Measurements from ENCODE around the gene CSK. TPM values are rescaled to one million over a fixed set of nuclear protein-coding genes. Genes with fewer than 3 reads are reported as not detected.

Gene CSK
- total RNA-seq, 1 donor from 2014 or later = 100 TPM

DNA sequence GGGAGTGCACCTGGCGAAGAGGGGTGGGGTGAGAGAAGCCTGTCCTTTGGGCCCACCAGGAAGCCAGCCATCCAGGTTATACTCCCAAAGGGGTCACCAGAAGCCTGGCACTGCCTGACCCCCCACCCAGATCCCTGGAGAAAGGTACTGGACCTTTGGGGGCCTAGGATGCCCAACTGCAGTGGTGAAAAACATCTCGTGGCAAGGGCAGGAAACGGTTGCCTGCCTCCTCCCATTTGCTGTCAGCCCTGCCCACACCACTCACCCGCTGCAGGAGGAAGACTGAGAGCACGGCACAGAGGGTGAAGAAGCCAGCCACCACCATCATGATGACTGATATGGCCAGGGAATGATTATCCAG lies 63.3 kb downstream of the CSK start:
- H3K36me3 Mint-ChIP-seq (ENCODE audit: low read depth, unreplicated experiment) = peaks cover 31% of the 10 kb centered on the region

DNA sequence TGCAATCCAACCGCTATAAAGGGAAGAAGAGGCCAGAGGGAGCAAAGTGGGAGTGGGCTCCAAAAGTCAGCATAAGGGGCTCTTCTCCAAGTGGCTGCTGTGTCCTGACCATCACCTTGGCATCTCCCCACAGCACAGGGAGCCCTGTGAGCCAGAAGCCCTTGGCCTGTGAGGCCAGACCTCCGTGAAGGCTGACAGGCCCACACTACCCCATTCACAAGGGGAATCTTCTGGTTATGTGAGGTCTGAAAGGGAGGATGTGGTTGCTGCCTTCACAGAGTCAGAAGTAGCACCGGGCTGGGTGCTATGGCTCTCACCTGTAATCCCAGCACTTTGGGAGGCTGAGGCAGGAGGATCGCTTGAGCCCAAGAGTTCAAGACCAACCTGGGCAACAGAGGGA lies 63.7 kb downstream of the CSK start:
- no peak overlapping the region for H3K4me3 Mint-ChIP-seq (ENCODE audit: unreplicated experiment)
- H3K27me3 Mint-ChIP-seq (ENCODE audit: unreplicated experiment) = peaks cover 2% of the 10 kb centered on the region
- H3K9me3 Mint-ChIP-seq (ENCODE audit: unreplicated experiment) = no peaks in the 10 kb centered on the region
- TF ChIP-seq, protein P1, sequence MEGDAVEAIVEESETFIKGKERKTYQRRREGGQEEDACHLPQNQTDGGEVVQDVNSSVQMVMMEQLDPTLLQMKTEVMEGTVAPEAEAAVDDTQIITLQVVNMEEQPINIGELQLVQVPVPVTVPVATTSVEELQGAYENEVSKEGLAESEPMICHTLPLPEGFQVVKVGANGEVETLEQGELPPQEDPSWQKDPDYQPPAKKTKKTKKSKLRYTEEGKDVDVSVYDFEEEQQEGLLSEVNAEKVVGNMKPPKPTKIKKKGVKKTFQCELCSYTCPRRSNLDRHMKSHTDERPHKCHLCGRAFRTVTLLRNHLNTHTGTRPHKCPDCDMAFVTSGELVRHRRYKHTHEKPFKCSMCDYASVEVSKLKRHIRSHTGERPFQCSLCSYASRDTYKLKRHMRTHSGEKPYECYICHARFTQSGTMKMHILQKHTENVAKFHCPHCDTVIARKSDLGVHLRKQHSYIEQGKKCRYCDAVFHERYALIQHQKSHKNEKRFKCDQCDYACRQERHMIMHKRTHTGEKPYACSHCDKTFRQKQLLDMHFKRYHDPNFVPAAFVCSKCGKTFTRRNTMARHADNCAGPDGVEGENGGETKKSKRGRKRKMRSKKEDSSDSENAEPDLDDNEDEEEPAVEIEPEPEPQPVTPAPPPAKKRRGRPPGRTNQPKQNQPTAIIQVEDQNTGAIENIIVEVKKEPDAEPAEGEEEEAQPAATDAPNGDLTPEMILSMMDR (IDR thresholded peaks at IDR 0.05; ENCODE audit: unreplicated experiment) = no peak
- H3K4me1 Mint-ChIP-seq (ENCODE audit: unreplicated experiment) = peaks cover 2% of the 10 kb centered on the region
- H3K27ac Mint-ChIP-seq (ENCODE audit: unreplicated experiment) = no peak overlapping the region
- H3K36me3 Mint-ChIP-seq (ENCODE audit: low read depth, unreplicated experiment) = peaks cover 31% of the 10 kb centered on the region
- DNase-seq (ENCODE audit: low spot score) = no peak

More for the DNA sequence above, 63.3 kb downstream of the CSK start:
- H3K9me3 Mint-ChIP-seq (ENCODE audit: unreplicated experiment) = no peaks in the 10 kb centered on the region
- TF ChIP-seq, protein P1 (IDR thresholded peaks at IDR 0.05; ENCODE audit: unreplicated experiment) = no peak
- H3K4me1 Mint-ChIP-seq (ENCODE audit: unreplicated experiment) = peaks cover 2% of the 10 kb centered on the region
- peaks cover 2% of the 10 kb centered on the region for H3K27me3 Mint-ChIP-seq (ENCODE audit: unreplicated experiment)
- no peak overlapping the region for H3K4me3 Mint-ChIP-seq (ENCODE audit: unreplicated experiment)
- no peak for DNase-seq (ENCODE audit: low spot score)
- no peak overlapping the region for H3K27ac Mint-ChIP-seq (ENCODE audit: unreplicated experiment)

DNA sequence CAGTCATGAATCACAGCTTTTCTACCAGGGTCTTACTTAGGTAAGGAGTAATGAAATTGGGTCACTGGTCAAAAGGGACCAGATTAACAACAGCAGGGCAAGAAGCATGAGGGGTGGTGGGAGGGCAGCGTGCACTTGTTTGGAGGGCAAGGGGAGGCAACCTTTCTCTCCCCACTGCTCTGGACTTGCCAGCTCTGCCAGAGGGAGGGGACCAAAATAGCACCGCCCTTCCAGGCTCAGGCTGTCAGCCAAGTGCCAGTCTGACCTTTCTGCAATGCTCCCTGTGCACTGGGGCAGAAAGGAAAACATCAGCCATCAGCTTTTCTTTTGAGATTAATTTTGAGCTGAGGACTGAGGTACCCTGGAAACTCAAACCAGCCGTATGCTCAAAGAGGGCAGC lies 65.6 kb downstream of the CSK start:
- no peak for DNase-seq (ENCODE audit: low spot score)
- TF ChIP-seq, protein P1 (IDR thresholded peaks at IDR 0.05; ENCODE audit: unreplicated experiment) = no peak
- no peak overlapping the region for H3K4me3 Mint-ChIP-seq (ENCODE audit: unreplicated experiment)
- H3K36me3 Mint-ChIP-seq (ENCODE audit: low read depth, unreplicated experiment) = peaks cover 40% of the 10 kb centered on the region
- no peak overlapping the region for H3K27ac Mint-ChIP-seq (ENCODE audit: unreplicated experiment)
- peaks cover 2% of the 10 kb centered on the region for H3K4me1 Mint-ChIP-seq (ENCODE audit: unreplicated experiment)
- peaks cover 2% of the 10 kb centered on the region for H3K27me3 Mint-ChIP-seq (ENCODE audit: unreplicated experiment)
- no peaks in the 10 kb centered on the region for H3K9me3 Mint-ChIP-seq (ENCODE audit: unreplicated experiment)

DNA sequence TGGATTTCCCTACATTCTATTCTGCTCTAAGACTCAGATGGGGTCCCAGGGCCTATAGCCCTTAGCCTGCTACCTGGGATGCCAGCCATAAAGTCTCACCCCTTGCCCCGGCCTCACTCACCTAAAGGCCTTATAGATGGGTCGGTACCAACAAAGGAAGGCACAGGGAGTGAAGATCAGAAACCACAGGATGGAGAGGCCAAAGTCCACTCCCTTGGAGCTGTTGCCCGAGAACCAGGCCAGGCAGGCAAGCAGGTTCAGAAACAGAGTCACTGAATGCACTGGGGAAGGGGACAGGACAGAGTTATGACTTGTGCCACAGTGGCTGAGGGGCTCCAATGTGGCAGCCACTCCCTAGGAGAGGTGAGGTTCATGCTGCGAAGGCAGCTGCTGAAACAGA lies 68.5 kb downstream of the CSK start:
- no peak overlapping the region for H3K27ac Mint-ChIP-seq (ENCODE audit: unreplicated experiment)
- no peaks in the 10 kb centered on the region for H3K9me3 Mint-ChIP-seq (ENCODE audit: unreplicated experiment)
- H3K36me3 Mint-ChIP-seq (ENCODE audit: low read depth, unreplicated experiment) = peaks cover 36% of the 10 kb centered on the region
- no peak overlapping the region for H3K4me3 Mint-ChIP-seq (ENCODE audit: unreplicated experiment)
- TF ChIP-seq, protein P1 (IDR thresholded peaks at IDR 0.05; ENCODE audit: unreplicated experiment) = no peak
- H3K27me3 Mint-ChIP-seq (ENCODE audit: unreplicated experiment) = no peaks in the 10 kb centered on the region
- no peak for DNase-seq (ENCODE audit: low spot score)
- no peaks in the 10 kb centered on the region for H3K4me1 Mint-ChIP-seq (ENCODE audit: unreplicated experiment)

DNA sequence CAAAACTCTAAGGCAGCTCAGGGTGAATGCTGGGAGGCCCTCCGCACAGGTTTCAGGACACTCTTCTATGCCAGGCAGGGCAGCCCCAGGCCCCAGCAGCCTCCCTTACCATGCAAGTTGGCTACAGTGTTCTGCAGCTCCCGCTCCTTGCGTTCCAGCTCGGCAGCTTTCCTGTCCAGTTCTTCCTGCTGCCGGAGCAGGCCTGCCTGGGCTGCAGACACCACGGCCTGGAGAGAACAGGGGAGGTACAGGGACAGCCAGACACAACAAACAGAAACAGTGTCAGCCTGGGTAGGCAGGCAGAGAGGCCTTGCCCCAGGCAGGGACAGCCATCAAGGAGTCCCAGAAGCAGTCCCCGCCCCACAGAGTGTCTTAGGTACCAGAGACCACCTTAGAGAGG lies 70.1 kb downstream of the CSK start:
- no peak for DNase-seq (ENCODE audit: low spot score)
- TF ChIP-seq, protein P1 (IDR thresholded peaks at IDR 0.05; ENCODE audit: unreplicated experiment) = no peak
- H3K27me3 Mint-ChIP-seq (ENCODE audit: unreplicated experiment) = no peaks in the 10 kb centered on the region
- H3K36me3 Mint-ChIP-seq (ENCODE audit: low read depth, unreplicated experiment) = peaks cover 36% of the 10 kb centered on the region
- H3K9me3 Mint-ChIP-seq (ENCODE audit: unreplicated experiment) = no peaks in the 10 kb centered on the region
- H3K27ac Mint-ChIP-seq (ENCODE audit: unreplicated experiment) = no peak overlapping the region
- no peaks in the 10 kb centered on the region for H3K4me1 Mint-ChIP-seq (ENCODE audit: unreplicated experiment)
- H3K4me3 Mint-ChIP-seq (ENCODE audit: unreplicated experiment) = no peak overlapping the region

Small RNA genes within 50 kb of the gene (microRNA-seq; reads per million reads assigned to microRNA genes)
- gene MIR4513 (ENCODE audit: unreplicated experiment) (not detected), gene MIR6882 (ENCODE audit: unreplicated experiment) (1.4 reads per million, percentile 21 among the genes with 10 or more reads in this experiment)

Other genes starting within 250 kb of the CSK start
- 70.0 TPM for gene ARID3B, start 240.9 kb upstream of the CSK start, total RNA-seq (ENCODE audit: unreplicated experiment)
- 81.7 TPM for gene CLK3, start 166.2 kb upstream of the CSK start, total RNA-seq (ENCODE audit: unreplicated experiment)
- 71.0 TPM for gene EDC3, start 86.1 kb upstream of the CSK start, total RNA-seq (ENCODE audit: unreplicated experiment)
- 7.0 TPM for gene CYP1A1, start 56.6 kb upstream of the CSK start, total RNA-seq (ENCODE audit: unreplicated experiment)
- not detected for gene CYP1A2, start 33.2 kb upstream of the CSK start, total RNA-seq (ENCODE audit: unreplicated experiment)
- not detected for gene LMAN1L, start 30.8 kb downstream of the CSK start, total RNA-seq (ENCODE audit: unreplicated experiment)
- not detected for gene CPLX3, start 44.5 kb downstream of the CSK start, total RNA-seq (ENCODE audit: unreplicated experiment)
- 25.6 TPM for gene ULK3, start 61.1 kb downstream of the CSK start, total RNA-seq (ENCODE audit: unreplicated experiment)
- gene SCAMP2, start 91.3 kb downstream of the CSK start, total RNA-seq (ENCODE audit: unreplicated experiment) = 56.1 TPM
- 22.2 TPM for gene MPI, start 108.0 kb downstream of the CSK start, total RNA-seq (ENCODE audit: unreplicated experiment)
- gene FAM219B, start 124.8 kb downstream of the CSK start, total RNA-seq (ENCODE audit: unreplicated experiment) = 70.0 TPM
- 182 TPM for gene COX5A, start 156.0 kb downstream of the CSK start, total RNA-seq (ENCODE audit: unreplicated experiment)
- 24.0 TPM for gene RPP25, start 174.7 kb downstream of the CSK start, total RNA-seq (ENCODE audit: unreplicated experiment)
- gene SCAMP5, start 213.5 kb downstream of the CSK start, total RNA-seq (ENCODE audit: unreplicated experiment) = 132 TPM
- 25.0 TPM for gene PPCDC, start 241.5 kb downstream of the CSK start, total RNA-seq (ENCODE audit: unreplicated experiment)

Data from endothelial cell (in vitro differentiated cells).